Esophagus squamous epithelium (tissue), 5 donors: ENCODE data around the gene TMEM131L. TPM values are rescaled to one million over a fixed set of nuclear protein-coding genes. Genes with fewer than 3 reads are reported as not detected.
"Not testable (repeated sequence)": the region's sequence is repeated elsewhere in the genome, so short reads cannot be mapped to it uniquely, and the experiment has no call there.

Source experiments
- DNase-seq: peaks from one replicate; lab custom pipeline; 2025; lab: John Stamatoyannopoulos, UW
- H3K27ac ChIP-seq, 4 donors: fragments of 200-600 bp; sonication (generic); one replicate each; pipeline ENCODE4 v1.5.1; 2016 to 2019; ENCODE audit warnings: mild to moderate bottlenecking in 1 of 4
- H3K27me3 ChIP-seq, 4 donors: fragments of 200-600 bp; sonication (generic); 1 replicate in 3 of 4; 2 replicates in 1 of 4; pipeline versions ENCODE4 v1.5.1 to v1.6.0; 2017 to 2021; ENCODE audit warnings: antibody characterized with exemption in 1 of 4
- H3K36me3 ChIP-seq, 3 donors: fragments of 200-600 bp; sonication (generic); one replicate each; pipeline ENCODE4 v1.5.1; 2016 to 2019
- H3K4me1 ChIP-seq, 3 donors: fragments of 200-600 bp; sonication (generic); one replicate each; pipeline ENCODE4 v1.5.1; 2017 to 2019
- H3K4me3 ChIP-seq, 4 donors: fragments of 200-600 bp; sonication (generic); 1 replicate in 3 of 4; 2 replicates in 1 of 4; pipeline ENCODE4 v1.5.1; 2016 to 2019; ENCODE audit warnings: mild to moderate bottlenecking in 2 of 4, moderate library complexity in 1 of 4
- H3K9me3 ChIP-seq, 3 donors: fragments of 200-600 bp; sonication (generic); one replicate each; pipeline ENCODE4 v1.5.1; 2016 to 2019
- POLR2A ChIP-seq, 4 donors: fragments of 450-650 bp; IDR thresholded peaks; one replicate each; pipeline ENCODE4 v1.6.1; 2017; ENCODE audit warnings: antibody characterized with exemption in 4 of 4, mild to moderate bottlenecking in 4 of 4, moderate library complexity in 3 of 4
- WGBS, 2 donors: methylation state at CpG; one replicate each; pipeline ENCODE4 v1.1.5; 2018; 5-methylcytosine and 5-hydroxymethylcytosine counted together
- intact Hi-C: fragments of 100-400 bp; cut with DNase I; formaldehyde crosslinking; loops from one replicate; pipeline ENCODE4 v1.15.0; 2022
- total RNA-seq, 4 donors: library from RNA; depleted of rRNA; stranded (reverse); fragments of >200 nt; gene quantifications; one replicate each; pipeline ENCODE4 v1.1.0, GENCODE V29; 2016
- TF ChIP-seq, protein P1 (sequence below), 6 experiments: fragments of 450-650 bp in 4 of 6; fragments of 200-600 bp in 2 of 6; sonication (generic) in 2 of 6; IDR thresholded peaks; one replicate each; pipeline ENCODE4 v1.5.1; 2016 to 2019; ENCODE audit warnings: antibody characterized with exemption in 6 of 6, mild to moderate bottlenecking in 4 of 6, moderate library complexity in 4 of 6
- donor health status: DM: yes; HTN: yes; CAD: no.

The TMEM131L gene
- total RNA-seq, 4 donors from 2014 or later = 9.2 to 14.7 (median 12.4) TPM

DNA sequence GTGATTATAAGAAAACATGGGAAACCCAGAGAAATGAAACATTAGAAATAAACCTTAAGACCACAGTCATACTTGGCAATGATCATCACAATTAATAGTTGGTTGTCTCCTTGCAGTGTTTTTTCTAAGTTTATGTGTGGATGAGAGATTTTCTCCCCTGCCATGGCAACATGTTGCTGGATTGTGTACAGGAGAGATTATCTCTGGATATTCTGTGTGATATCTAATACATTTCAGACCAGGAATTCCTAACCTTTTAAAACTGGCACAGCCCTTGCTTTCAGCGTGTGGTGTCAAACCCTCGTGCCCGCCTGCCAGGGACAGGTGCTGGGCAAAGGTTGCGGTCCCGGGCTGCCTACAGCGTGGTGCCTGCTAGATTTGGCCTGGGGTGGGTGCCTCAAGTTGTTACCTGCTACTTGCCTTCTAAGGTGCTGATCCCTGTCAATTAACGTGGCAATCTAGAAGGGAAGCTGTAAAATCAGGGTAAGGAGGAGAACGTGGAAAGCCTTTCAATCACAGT is 100.5 kb downstream of the TMEM131L start:
- H3K27ac ChIP-seq = peak overlapping the region in 2 of 4 donors; percentile 7 to 12
- H3K4me3 ChIP-seq = no peak overlapping the region
- H3K36me3 ChIP-seq = peaks cover 0 to 1% (median 0%) of the 10 kb centered on the region in 3 donors
- H3K27me3 ChIP-seq = no peaks in the 10 kb centered on the region
- H3K9me3 ChIP-seq = no peaks in the 10 kb centered on the region
- DNase-seq = no peak
- TF ChIP-seq POLR2A (IDR thresholded peaks at IDR 0.05) = no peak
- TF ChIP-seq, protein P1, sequence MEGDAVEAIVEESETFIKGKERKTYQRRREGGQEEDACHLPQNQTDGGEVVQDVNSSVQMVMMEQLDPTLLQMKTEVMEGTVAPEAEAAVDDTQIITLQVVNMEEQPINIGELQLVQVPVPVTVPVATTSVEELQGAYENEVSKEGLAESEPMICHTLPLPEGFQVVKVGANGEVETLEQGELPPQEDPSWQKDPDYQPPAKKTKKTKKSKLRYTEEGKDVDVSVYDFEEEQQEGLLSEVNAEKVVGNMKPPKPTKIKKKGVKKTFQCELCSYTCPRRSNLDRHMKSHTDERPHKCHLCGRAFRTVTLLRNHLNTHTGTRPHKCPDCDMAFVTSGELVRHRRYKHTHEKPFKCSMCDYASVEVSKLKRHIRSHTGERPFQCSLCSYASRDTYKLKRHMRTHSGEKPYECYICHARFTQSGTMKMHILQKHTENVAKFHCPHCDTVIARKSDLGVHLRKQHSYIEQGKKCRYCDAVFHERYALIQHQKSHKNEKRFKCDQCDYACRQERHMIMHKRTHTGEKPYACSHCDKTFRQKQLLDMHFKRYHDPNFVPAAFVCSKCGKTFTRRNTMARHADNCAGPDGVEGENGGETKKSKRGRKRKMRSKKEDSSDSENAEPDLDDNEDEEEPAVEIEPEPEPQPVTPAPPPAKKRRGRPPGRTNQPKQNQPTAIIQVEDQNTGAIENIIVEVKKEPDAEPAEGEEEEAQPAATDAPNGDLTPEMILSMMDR (IDR thresholded peaks at IDR 0.05) = no peak
- intact Hi-C loops = no loop called here
- peaks cover 0 to 14% (median 6%) of the 10 kb centered on the region in 3 donors for H3K4me1 ChIP-seq
- WGBS, 2 donors = 65 to 86% methylated on average over 3 to 6 of the region's 8 CpGs

DNA sequence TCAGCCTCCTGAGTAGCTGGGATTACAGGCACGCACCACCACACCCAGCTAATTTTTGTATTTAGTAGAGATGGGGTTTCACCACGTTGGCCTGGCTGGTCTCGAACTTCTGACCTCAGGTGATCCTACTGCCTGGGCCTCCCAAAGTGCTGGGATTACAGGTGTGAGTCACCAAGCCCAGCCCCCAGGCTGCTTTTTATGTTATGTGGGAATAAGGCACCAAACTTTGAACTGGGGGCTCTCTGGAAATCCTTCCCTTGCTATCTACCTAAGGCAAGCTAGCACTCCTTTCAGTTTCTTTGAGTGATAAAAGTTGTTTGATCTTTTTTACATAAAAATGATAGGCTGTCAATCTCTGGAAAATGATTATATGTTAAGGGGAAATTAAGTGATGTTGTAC is 101.5 kb downstream of the TMEM131L start:
- 75 to 96% methylated on average over 1 to 3 of the region's 3 CpGs for WGBS, 2 donors
- H3K36me3 ChIP-seq, H3K4me3 ChIP-seq, H3K27me3 ChIP-seq, H3K9me3 ChIP-seq, intact Hi-C loops, DNase-seq: not testable (repeated sequence)
- H3K27ac ChIP-seq = peak overlapping the region in 1 of 4 donors; percentile 2
- H3K4me1 ChIP-seq = peaks cover 0 to 14% (median 6%) of the 10 kb centered on the region in 3 donors

DNA sequence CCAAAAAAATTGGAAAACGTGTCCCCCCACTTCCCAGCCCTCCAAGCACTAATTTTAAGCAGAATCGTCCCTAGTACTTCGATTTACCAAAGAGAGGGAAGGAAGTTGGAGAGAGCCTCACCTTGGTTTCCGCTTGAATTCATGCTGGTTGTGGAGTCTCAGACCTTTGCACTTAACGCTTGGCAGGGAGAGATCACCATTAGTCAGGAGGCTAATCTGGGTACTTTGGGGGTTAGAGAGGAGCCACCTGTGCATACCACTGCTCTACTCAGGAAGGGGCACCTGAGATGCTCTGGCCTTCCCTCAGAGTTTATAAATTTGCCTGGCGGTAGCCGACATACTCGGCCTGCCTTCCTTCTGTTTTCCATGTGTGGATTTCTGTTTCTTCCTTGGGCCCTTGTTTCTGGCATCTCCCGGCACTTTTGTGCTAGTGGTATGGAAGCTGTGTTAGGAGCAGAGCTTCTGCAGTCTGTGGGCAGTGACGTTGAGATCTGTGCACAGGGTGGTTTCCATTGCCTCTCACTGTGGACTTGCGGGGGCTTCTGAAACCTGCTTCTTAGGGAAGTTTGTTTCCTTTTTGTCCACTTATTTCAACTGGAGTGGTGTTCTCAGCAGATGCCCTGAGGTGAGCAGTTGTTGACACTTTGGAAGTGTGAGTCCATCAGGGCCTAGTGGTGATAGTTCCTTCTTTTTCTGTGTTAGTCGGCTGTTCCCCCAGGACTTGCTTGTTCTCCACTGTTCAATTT is 104.2 kb downstream of the TMEM131L start:
- H3K36me3 ChIP-seq = peaks cover 0 to 4% (median 0%) of the 10 kb centered on the region in 3 donors
- 80 to 85% methylated on average over 12 of the region's 12 CpGs for WGBS, 2 donors
- intact Hi-C loops = loop anchor here (5.0 to 10.0 kb wide), 3 partner anchors 106 to 426 kb away; partner anchors contain the start of gene TMEM131L
- H3K27ac ChIP-seq = no peak overlapping the region
- no peak overlapping the region for H3K4me3 ChIP-seq
- no peaks in the 10 kb centered on the region for H3K27me3 ChIP-seq
- H3K4me1 ChIP-seq = peaks cover 0 to 21% (median 5%) of the 10 kb centered on the region in 3 donors
- H3K9me3 ChIP-seq = no peaks in the 10 kb centered on the region
- DNase-seq = no peak
- TF ChIP-seq, protein P1 (IDR thresholded peaks at IDR 0.05) = no peak
- TF ChIP-seq POLR2A (IDR thresholded peaks at IDR 0.05) = no peak

DNA sequence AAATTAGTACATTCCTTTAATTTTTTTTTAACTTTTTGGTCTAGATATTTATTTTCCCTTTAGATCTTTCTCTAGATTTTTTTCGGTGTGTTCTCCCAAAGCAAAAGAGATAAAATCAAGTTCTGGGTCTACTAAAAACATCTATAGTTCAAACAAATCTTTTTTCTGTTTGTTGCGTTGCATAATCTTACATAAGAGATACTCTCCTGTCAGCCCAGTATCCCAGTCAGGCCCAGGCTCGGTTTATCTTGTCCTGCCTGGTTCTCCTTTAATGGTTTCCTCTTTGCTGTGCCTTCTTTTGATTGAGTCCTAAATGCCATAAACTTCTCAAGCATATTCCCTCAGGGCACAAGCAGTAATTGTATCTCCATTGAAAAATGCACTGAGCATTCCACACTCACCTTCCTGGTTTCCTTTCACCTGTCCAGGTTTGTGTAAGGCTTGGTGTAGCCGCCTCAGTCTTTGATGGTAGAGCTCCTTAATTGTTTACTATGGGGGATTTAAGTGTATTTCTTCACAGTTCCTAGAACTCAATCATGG is 104.9 kb downstream of the TMEM131L start:
- intact Hi-C loops = loop anchor here (5.0 to 10.0 kb wide), 3 partner anchors 106 to 426 kb away; partner anchors contain the start of gene TMEM131L
- H3K27me3 ChIP-seq = no peaks in the 10 kb centered on the region

DNA sequence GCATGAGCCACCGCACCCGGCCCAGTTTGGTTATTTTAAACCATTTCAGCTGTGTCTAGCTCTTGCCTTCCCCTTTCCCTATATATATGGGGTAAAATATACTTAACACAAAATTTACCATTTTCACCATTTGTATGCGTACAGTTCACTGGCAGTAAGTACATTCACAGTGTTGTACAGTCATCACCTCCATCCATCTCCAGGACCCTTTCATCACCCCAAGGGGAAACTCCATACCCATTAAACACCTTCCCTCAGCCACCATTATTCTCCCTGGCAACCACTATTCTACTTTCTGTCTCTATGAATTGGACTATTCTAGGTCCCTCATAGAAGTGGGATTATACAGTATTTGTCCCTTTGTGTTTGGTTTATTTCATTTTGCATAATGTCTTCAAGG is 106.4 kb downstream of the TMEM131L start:
- peaks cover 0 to 32% (median 5%) of the 10 kb centered on the region in 3 donors for H3K4me1 ChIP-seq
- no peak overlapping the region for H3K27ac ChIP-seq
- H3K36me3 ChIP-seq = peaks cover 0 to 4% (median 0%) of the 10 kb centered on the region in 3 donors
- H3K4me3 ChIP-seq = no peak overlapping the region
- TF ChIP-seq, protein P1 (IDR thresholded peaks at IDR 0.05) = no peak
- TF ChIP-seq POLR2A (IDR thresholded peaks at IDR 0.05) = no peak
- intact Hi-C loops = loop anchor here (5.0 to 10.0 kb wide), 3 partner anchors 108 to 428 kb away; partner anchors contain the start of gene TMEM131L
- DNase-seq = no peak
- no peaks in the 10 kb centered on the region for H3K27me3 ChIP-seq
- no peaks in the 10 kb centered on the region for H3K9me3 ChIP-seq
- 92 to 93% methylated on average over 3 of the region's 3 CpGs for WGBS, 2 donors

More for the DNA sequence above, 104.9 kb downstream of the TMEM131L start:
- Histone ChIP-seq H3K4me3 (no peak overlapping the region), H3K36me3 (peaks cover 0 to 4% (median 0%) of the 10 kb centered on the region in 3 donors), H3K9me3 (no peaks in the 10 kb centered on the region), H3K4me1 (peaks cover 0 to 25% (median 5%) of the 10 kb centered on the region in 3 donors), H3K27ac (no peak overlapping the region)
- no peak for TF ChIP-seq POLR2A (IDR thresholded peaks at IDR 0.05)
- TF ChIP-seq, protein P1 (IDR thresholded peaks at IDR 0.05) = no peak
- no peak for DNase-seq
- 49 to 61% methylated on average over 4 of the region's 4 CpGs for WGBS, 2 donors
